Body of pancreas (tissue), 4 donors: ENCODE data around the gene PFKM.

Source experiments
- POLR2A ChIP-seq, 3 donors: fragments of 450-650 bp; IDR thresholded peaks; one replicate each; pipeline ENCODE4 v1.6.1; 2016; ENCODE audit warnings: antibody characterized with exemption in 3 of 3, mild to moderate bottlenecking in 2 of 3
- TF ChIP-seq, protein P1 (sequence below), 7 experiments: fragments of 450-650 bp in 4 of 7; fragments of 200-600 bp in 3 of 7; sonication (generic) in 3 of 7; IDR thresholded peaks; one replicate each; pipeline ENCODE4 v1.5.1; 2016 to 2019; ENCODE audit warnings: antibody characterized with exemption in 7 of 7

DNA sequence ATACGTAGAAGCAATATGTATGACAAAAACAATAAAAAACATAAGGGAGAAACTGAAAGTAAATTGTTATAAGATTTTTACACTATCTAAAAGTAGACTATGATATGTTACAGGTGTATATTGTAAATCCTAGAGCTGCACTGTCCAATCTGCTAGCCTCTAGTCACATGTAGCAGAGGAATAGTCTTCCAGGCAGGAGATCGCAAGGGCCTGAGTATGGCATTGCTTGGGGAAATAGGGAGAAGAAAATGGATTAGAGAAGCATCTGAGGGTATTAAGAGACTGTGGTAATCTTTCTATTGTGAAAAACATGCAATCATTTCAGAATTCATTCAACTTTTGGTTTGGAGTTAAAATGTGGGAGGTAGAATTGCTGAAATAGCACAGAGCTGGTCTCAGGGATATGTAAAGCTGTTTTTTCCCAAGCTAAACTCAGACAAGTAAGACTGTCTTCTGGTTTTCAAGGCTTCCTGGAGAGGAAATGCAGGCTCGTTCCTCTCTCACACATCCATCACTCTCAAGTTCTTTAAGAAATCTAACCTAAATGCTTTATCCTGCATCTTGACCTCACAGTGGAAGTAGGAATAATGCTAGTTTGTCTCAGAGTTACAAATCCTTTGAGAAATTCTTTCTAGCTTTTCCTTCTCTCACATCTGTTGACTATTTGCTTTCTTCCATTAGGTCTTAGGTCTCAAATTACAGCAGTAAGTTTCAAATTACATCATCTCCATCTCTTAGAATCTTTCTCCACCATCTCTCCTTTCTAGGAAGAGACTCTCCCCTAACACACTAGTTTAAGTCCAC lies 56.7 kb downstream of the PFKM start:
- TF ChIP-seq, protein P1, sequence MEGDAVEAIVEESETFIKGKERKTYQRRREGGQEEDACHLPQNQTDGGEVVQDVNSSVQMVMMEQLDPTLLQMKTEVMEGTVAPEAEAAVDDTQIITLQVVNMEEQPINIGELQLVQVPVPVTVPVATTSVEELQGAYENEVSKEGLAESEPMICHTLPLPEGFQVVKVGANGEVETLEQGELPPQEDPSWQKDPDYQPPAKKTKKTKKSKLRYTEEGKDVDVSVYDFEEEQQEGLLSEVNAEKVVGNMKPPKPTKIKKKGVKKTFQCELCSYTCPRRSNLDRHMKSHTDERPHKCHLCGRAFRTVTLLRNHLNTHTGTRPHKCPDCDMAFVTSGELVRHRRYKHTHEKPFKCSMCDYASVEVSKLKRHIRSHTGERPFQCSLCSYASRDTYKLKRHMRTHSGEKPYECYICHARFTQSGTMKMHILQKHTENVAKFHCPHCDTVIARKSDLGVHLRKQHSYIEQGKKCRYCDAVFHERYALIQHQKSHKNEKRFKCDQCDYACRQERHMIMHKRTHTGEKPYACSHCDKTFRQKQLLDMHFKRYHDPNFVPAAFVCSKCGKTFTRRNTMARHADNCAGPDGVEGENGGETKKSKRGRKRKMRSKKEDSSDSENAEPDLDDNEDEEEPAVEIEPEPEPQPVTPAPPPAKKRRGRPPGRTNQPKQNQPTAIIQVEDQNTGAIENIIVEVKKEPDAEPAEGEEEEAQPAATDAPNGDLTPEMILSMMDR (IDR thresholded peaks at IDR 0.05), result no peak
- no peak for TF ChIP-seq POLR2A (IDR thresholded peaks at IDR 0.05)
